Upper lobe of left lung (tissue), 4 donors: ENCODE measurements around the gene PLEKHA8.

Experiments used
- EP300 ChIP-seq, 4 donors: sonication (generic); formaldehyde crosslinking; IDR thresholded peaks; one replicate each; pipeline ENCODE4 v1.5.1; 2017; ENCODE audit warnings: antibody characterized with exemption in 4 of 4, control low read depth in 2 of 4
- POLR2A ChIP-seq, 4 donors: fragments of 450-650 bp; IDR thresholded peaks; one replicate each; pipeline ENCODE4 v1.5.1; 2016 to 2017; ENCODE audit warnings: antibody characterized with exemption in 4 of 4, mild to moderate bottlenecking in 2 of 4
- POLR2AphosphoS5 ChIP-seq, 2 donors: sonication (generic); formaldehyde crosslinking; IDR thresholded peaks; one replicate each; pipeline ENCODE4 v1.5.1; 2017; ENCODE audit warnings: antibody characterized with exemption in 2 of 2
- TF ChIP-seq, protein P1 (sequence below), 6 experiments: fragments of 450-650 bp in 4 of 6; fragments of 200-600 bp in 2 of 6; sonication (generic) in 2 of 6; IDR thresholded peaks; one replicate each; pipeline ENCODE4 v1.5.1; 2016 to 2019; ENCODE audit warnings: antibody characterized with exemption in 6 of 6

DNA sequence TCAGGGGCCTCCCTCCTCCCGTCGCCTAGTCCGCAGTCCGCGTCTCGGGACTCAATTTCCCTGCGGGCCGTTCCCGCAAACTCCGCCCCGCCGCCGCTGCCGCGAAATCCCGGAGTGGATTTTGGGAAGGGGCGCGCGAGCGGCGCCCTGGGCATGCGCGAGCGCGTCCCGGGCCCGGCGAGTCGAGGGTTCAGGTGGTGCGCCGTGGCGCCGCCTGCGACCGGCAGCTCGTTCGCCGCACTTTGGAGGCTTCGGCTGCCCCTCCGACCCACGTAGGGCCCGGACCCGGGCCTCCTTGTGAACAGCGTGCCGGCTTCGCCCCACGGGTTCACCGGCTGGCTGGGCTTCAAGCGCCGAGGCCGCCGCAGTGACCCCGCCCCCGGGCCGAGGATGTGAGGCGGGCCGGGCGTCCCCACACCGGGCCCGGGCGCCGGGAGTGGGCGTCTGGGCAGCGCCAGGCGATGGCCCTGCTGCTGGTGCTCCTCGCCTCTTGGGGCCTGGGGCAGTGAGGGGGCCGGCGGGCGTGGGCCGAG lies at the start of gene PLEKHA8:
- TF ChIP-seq, protein P1, sequence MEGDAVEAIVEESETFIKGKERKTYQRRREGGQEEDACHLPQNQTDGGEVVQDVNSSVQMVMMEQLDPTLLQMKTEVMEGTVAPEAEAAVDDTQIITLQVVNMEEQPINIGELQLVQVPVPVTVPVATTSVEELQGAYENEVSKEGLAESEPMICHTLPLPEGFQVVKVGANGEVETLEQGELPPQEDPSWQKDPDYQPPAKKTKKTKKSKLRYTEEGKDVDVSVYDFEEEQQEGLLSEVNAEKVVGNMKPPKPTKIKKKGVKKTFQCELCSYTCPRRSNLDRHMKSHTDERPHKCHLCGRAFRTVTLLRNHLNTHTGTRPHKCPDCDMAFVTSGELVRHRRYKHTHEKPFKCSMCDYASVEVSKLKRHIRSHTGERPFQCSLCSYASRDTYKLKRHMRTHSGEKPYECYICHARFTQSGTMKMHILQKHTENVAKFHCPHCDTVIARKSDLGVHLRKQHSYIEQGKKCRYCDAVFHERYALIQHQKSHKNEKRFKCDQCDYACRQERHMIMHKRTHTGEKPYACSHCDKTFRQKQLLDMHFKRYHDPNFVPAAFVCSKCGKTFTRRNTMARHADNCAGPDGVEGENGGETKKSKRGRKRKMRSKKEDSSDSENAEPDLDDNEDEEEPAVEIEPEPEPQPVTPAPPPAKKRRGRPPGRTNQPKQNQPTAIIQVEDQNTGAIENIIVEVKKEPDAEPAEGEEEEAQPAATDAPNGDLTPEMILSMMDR (IDR thresholded peaks at IDR 0.05): peak in 1 of 6 experiments; percentile 22
- TF ChIP-seq POLR2A (IDR thresholded peaks at IDR 0.05) (peak; percentile 7 to 79 (median 66)), EP300 (IDR thresholded peaks at IDR 0.05) (no peak), POLR2AphosphoS5 (IDR thresholded peaks at IDR 0.05) (peak; percentile 47 to 88)
